Activated gamma-delta T cell treated with anti-CD3 and anti-CD28 coated beads, Interleukin-2, amount 50 U/mL, for 16 hours (primary cell): ENCODE measurements around the gene RIMBP2.

ENCODE experiments used
- DNase-seq: peaks from one replicate; pipeline ENCODE4 v3.0.0-alpha.2; 2020; ENCODE audit warnings: low read depth

Gene RIMBP2

DNA sequence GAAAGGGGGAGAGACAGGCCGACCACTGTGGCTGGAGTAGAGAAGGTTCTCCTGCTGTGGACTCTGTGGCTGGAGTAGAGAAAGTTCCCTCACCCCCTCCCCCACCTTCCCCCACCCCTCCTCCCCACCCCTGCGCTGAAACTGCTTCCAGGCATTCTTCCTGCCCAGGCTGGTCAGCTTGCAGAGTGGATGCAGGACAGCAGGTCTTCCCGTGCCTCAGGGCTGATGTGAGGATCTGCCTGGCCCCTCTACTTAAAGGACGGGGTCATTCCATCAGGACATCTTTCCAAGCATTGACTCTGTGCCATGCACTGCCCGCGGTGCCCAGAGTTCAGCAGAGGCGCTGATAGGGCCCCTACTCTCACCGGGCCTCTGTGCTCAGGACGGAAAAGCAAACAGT is 13.2 kb upstream of the RIMBP2 start:
- DNase-seq = no peak

GRCh38 chr12:130728158-130729058 is 12.3 kb upstream of the RIMBP2 start:
- no peak for DNase-seq

GRCh38 chr12:130719263-130719859 is 3.3 kb upstream of the RIMBP2 start:
- DNase-seq = no peak

DNA sequence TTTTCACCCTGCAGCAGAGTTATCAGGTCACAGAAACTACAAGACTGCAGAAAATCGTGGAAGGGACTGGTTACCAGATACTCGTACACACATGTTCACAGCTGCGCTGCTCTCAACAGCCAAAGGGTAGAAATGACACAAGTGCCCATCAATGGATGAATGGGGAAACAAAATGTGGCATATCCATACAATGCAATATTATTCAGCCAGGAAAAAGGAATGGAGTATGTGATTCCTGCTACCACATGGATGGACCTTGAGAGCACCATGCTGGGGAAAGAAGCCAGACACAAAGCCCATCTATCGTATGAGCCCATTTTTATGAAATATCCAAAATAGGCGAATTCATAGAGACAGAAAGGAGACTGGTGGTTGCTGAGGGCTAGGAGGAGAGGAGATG is 1.7 kb upstream of the RIMBP2 start:
- no peak for DNase-seq

GRCh38 chr12:130716969-130717366 is 869 bp upstream of the RIMBP2 start:
- DNase-seq = no peak

GRCh38 chr12:130715150-130715997 is 725 bp downstream of the RIMBP2 start:
- no peak for DNase-seq

DNA sequence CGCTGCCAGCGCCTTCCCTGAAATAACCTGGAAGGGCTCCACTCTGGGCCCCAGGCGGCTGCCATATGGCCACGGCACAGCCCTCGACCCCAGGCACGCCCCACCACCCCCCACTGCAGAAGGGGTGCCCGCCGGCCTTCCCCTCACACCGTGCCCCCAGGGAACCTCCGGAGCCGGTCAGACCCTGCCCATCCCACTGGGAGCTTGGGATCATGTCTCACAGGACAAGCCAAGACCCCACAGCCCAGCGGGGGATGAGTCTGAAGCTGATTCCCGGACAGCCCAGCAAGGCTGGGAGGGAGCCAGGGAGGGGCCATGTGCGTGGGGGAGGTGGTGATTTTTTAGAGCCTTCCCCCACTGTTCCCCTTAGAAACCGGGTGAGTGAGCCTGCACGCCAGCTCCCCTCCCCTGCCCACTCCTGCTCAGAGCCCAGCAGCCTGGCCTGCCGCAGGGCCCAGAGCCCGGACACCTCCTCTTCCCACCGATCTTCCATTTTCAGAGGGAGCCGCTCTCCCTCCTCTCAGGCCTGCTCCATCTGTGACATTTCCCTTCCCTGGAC is 1.4 kb downstream of the RIMBP2 start:
- DNase-seq = no peak

DNA sequence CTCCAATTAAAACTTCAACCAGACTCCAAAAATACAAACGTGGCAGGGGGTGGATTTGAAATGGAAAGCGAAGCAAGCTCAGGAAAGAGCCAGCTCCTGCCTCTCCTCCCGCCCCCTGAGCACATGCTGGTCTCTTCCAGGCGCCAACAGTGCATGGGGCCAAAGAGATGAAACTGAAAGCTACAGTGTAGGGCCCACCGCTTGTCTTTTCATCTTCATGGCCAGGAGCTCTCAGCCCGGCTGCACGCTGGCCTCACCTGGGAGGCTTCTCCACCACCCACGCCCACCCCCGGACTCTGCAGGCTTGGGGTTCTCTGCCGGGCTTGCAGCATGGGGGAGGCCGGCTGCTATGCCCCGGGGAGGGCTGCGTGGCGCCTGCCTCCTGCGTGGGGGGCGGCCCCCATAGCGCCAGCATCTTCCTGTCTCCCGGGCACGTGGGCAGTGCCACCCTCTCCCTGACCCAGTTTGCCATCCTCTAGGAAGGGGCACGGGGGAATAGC is 2.0 kb downstream of the RIMBP2 start:
- DNase-seq = no peak

DNA sequence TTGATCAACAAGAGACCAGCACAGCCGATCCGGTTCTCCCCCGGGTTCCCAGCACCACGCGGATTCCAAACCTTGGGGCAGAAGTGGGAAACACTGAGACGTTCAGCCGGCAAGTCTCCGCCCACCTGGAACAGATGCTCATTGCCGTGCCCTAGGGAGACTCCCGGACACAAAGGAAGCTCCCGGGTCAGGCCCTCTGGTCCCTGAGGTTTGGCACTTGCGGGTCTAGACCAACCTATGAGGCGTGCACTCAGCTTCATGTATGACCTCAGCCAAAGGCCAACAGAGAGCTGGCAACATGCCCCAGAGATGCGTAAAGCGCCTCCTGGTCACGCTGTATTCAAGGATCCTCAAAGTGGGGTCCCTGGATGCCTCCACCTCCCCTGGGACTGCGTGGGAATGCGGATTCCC is 2.5 kb downstream of the RIMBP2 start:
- no peak for DNase-seq

- no peak for DNase-seq
Observed at GRCh38 chr12:130712346-130713065, 3.6 kb downstream of the RIMBP2 start.

- no peak for DNase-seq
Observed at GRCh38 chr12:130711756-130712155, 4.3 kb downstream of the RIMBP2 start.

DNA sequence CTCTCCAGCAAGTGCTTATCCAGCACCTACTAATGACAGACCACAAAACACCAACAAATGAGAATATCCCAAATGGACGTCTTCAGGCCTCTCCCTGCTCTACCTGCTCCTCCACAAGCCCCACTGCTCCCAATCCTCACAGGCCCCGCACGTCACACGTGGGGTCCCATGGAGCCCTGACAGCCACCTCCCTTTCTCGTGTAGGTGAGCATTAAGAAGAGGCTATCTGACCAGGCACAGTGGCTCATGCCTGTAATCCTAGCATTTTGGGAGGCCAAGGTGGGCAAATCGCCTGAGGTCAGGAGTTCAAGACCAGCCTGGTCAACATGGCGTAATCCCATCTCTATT is 5.4 kb downstream of the RIMBP2 start:
- no peak for DNase-seq

- no peak for DNase-seq
Observed at GRCh38 chr12:130709971-130710732, 5.9 kb downstream of the RIMBP2 start.

DNA sequence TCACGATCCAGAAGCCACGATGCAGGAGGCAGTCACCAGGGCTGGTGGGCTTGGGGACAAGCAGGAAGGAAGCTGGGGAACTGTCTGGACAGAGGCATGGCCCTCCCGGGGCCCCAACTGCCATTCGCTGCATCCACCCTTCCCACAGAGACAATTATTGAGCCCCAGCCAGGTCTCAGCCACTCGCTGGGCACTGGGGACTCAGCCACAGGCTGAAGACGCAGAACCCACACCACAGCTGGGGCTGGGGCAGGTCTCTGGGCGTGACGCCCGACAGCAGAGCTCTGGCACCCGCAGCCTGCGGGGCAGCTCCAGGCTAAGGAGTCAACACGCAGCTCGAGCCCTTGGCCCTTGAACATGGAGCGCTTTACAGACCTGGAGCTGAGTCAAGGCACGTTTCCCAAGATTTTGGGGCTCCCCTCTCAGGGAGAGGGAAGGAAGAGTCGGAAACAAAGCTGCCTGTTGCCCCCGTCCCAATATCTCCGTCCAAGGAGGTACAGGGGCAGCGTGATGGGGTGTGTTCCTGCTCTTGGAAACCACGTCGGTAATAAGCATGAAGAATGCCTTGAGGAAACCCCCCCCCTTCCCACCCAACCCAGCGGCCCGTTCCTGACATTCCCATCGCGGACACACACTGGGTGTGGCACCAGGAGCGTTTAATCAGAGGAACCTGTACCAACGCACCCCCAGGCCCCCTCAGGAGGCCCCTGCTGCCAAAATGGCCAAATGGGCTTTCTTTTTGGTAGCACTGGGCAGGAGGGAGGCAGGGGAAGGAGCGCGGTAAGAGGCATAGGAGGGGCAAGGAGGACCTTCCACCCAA is 6.7 kb downstream of the RIMBP2 start:
- no peak for DNase-seq

GRCh38 chr12:130708648-130709047 is 7.5 kb downstream of the RIMBP2 start:
- no peak for DNase-seq

GRCh38 chr12:130707571-130707891 is 8.6 kb downstream of the RIMBP2 start:
- DNase-seq = no peak

GRCh38 chr12:130706885-130707570 is 9.1 kb downstream of the RIMBP2 start:
- DNase-seq = no peak

- DNase-seq = no peak
Observed at GRCh38 chr12:130706311-130706710, 9.8 kb downstream of the RIMBP2 start.

- no peak for DNase-seq
Observed at GRCh38 chr12:130705178-130705822, 10.8 kb downstream of the RIMBP2 start.
